GM12892 (cell line): ENCODE measurements around the gene KIRREL2.

Experiments used
- POLR2A ChIP-seq: IDR thresholded peaks from 2 replicates; pipeline ENCODE4 v1.6.1; 2011; ENCODE audit warnings: low read depth, low read length, control low read depth
- POLR2AphosphoS5 ChIP-seq: IDR thresholded peaks from 2 replicates; pipeline ENCODE4 v1.6.1; 2011; ENCODE audit warnings: low read depth, low read length, control low read depth

GRCh38 chr19:35848486-35848885 lies 8.2 kb upstream of the KIRREL2 start:
- no peak for TF ChIP-seq POLR2A
- TF ChIP-seq POLR2AphosphoS5 = no peak
